CD4-positive, alpha-beta T cell treated with Interleukin-15 for 1 hour (primary cell): ENCODE measurements around the gene BTNL8.
"Not testable (repeated sequence)": the region's sequence is repeated elsewhere in the genome, so short reads cannot be mapped to it uniquely, and the experiment has no call there.

Experiments
- DNase-seq: peaks from one replicate; pipeline ENCODE4 v3.0.0-alpha.2; 2020

The BTNL8 gene

DNA sequence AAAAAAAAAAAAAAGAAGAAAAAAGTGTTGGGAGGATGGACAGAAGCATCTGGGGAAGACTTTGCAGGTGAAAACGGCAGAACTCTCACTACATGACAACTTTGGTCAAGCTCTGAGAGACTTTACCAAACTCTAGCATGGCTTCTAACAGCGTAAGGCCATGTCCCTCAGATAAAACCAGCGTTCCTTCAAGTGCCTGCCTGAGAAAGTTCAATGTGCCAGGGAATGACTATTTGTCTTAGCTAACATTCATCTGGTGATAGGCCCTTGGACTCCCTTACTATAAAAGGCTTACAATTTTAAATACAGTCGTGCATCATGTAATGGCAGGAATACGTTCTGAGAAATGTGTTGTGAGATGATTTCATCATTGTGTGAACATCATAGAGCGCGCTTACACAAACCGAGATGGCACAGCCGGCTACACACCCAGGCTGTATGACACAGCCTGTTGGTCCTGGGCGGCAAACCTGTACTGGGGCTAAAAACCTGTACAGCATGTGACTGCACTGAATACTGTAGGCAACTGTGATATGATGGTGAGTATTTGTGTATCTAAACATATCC lies 23.0 kb upstream of the BTNL8 start:
- no peak for DNase-seq

GRCh38 chr5:180885845-180886529 lies 13.0 kb upstream of the BTNL8 start:
- DNase-seq = not testable (repeated sequence)

DNA sequence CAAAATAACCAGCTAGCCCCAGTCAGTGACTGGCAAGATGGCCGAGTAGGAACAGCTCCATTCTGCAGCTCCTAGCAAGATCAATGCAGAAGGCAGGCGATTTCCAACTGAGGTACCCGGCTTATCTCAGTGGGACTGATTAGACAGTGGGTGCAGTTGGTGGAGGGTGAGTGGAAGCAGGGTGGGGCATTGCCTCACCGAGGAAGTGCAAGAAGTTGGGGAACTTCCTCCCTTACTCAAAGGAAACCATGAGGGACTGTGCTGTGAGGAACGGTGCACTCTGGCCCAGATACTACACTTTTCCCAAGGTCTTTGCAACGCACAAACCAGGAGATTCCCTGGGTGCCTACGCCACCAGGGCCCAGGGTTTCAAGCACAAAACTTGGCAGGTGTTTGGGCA lies 9.6 kb upstream of the BTNL8 start:
- no peak for DNase-seq

DNA sequence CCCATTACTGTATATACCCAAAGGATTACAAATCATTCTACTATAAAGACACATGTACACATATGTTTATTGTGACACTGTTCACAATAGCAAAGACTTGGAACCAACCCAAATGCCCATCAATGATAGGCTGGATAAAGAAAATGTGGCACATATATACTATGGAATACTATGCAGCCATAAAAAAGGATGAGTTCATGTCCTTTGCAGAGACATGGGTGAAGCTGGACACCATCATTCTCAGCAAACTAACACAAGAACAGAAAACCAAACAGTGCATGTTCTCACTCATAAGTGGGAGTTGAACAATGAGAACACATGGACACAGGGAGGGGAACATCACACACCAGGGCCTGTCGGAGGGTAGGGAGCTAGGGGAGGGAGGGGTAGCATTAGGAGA lies 3.6 kb upstream of the BTNL8 start:
- not testable (repeated sequence) for DNase-seq

DNA sequence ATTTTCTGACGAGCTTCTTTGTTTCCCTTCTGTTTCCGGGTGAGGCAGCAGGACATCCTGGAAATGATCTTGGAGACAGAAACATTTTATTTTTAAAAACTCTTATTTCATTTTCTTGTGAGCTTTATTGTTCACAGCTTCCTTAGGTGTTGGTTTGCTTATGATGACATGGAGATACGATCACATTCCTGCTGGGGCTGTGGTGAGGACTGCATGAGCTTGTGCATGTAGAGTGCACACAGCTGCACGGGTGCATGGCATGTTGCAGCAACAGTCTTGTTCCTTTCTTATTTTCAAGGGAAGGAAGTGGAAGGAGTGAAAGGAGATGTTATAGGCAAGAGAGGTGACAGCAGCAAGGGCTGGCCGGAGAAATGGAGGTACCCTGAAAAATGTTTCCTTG lies 1.2 kb downstream of the BTNL8 start:
- DNase-seq = no peak

DNA sequence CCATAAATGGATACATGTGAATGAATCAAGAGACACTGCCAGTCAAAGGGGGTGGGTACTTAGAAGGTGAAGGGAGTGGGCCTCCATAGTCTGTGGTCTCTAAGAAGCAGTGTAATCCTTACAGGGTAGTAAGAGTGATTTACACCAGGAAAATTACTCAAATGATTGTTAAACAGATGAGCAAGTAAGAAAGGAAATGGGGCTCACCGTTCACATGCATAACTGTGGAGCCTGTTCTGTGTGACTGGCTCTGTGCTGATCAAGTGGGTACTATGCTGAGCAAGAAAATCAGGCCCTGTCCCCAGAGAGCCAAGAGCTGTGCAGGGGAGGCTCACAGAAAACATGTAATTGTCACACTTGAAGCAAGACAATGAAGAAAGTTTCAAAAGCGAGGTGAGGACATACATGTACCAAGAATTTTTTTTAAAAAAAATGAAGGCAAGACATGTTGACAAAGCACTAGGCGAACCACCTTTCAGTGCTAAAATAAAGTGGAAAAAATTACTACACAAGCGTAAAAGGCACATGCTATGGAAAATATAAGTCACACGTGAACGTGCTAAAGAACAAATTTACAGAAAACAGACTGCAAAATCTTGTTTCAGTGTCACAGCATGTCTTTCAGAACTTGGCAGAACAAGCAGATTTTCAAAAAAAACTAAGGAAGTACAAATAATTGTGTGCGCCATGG lies 2.5 kb downstream of the BTNL8 start:
- no peak for DNase-seq

- DNase-seq = no peak
Measured at GRCh38 chr5:180908400-180908799, 9.4 kb downstream of the BTNL8 start.

- no peak for DNase-seq
Measured at GRCh38 chr5:180908998-180909731, 10.2 kb downstream of the BTNL8 start.

DNA sequence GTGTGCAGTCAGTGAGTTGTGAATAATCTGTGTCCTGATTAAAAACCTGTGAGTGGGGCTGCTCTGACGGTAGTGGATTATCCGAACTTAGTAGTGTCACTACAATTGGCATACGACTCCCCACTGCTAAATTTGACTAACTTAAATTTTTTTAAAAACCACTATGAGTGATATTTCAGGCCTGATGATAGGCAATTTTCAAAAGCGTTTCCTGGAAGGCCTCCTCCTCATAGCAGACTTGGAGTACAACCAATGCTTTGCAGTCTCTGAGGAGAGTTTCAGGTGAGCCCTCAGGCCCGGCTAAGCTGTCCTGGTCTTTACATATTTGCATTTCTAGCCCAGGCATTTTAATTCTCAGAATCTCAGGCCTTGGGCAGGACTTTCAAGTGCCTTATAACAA lies 10.8 kb downstream of the BTNL8 start:
- no peak for DNase-seq

- DNase-seq = no peak
Measured at GRCh38 chr5:180910182-180910581, 11.2 kb downstream of the BTNL8 start.

DNA sequence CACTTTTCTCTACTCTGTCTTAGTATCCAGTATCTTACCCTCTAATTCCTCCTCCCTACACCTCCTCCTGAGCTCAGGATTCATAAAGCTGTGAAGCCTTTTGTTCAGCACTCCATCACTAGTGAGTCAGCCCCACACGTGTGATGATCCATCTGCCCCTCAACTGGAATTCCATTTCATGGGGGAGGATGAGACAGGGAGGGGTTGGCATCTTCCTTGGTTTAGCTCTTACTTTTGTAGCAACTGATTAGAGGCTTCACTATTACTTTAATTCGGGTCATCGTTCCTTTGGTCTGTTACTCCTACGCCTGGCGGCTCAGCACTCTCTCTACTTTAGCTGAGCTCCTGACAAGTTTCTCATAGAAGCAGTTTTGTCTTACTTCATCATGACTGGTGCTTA lies 11.8 kb downstream of the BTNL8 start:
- no peak for DNase-seq

DNA sequence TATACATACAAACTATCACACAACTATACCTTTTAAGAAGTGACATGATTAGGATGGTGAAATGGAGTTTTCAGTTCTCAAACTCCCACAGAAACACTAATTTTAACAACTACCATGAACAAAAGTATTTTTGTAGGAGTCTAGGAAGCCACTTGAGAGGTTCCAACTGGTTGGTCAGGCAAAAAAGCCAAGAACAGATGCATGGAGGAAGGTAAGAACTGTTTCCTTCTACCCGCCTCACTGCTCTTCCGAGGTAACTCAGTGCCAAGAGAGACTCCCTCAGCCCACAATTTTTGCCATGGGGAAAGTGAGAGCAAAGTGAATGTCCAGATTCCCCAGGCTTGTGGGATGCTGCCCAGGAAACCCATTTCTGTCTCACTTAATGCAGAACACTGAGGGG lies 15.7 kb downstream of the BTNL8 start:
- DNase-seq = no peak

- no peak for DNase-seq
Measured at GRCh38 chr5:180915924-180916323, 17.0 kb downstream of the BTNL8 start.

DNA sequence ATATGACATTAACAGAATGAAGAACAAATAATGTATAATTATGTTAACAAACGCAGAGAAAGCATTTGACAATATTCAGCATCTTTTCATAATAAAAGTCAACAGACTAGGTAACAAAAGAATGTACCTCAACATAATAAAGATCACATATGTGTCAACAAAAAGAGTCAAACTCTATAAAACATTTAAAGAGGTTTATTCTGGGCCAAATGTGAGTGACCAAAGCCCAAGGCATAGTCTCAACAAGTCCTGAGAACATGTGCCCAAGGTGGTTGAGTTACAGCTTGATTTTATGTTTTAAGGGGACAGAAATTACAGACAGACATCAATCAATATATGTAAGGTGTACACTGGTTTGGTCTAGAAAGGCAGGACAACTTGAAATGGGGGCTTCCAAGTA lies 19.4 kb downstream of the BTNL8 start:
- DNase-seq = no peak

GRCh38 chr5:180920710-180921109 lies 21.8 kb downstream of the BTNL8 start:
- no peak for DNase-seq

- DNase-seq = no peak
Measured at GRCh38 chr5:180922932-180923331, 24.0 kb downstream of the BTNL8 start.

DNA sequence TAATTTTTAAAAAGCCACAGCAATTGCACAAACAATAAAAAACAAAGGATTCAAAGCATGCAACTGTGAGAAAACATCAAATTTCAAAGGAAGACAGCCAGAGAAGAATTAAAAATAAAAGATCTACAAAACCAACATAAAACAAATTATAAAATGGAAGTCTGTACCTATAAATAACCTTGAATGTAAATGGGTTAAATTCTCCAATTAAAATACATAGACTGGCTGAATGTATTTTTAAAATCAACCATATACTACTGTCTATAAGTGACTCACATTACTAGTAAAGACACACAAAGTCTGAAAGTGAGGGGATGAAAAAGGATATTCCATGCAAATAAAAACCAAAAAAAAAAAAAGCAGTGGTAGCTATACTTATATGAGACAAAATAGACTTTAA lies 33.7 kb downstream of the BTNL8 start:
- DNase-seq = no peak

- DNase-seq = no peak
Measured at GRCh38 chr5:180935203-180935602, 36.2 kb downstream of the BTNL8 start.

- no peak for DNase-seq
Measured at GRCh38 chr5:180938294-180938693, 39.3 kb downstream of the BTNL8 start.

DNA sequence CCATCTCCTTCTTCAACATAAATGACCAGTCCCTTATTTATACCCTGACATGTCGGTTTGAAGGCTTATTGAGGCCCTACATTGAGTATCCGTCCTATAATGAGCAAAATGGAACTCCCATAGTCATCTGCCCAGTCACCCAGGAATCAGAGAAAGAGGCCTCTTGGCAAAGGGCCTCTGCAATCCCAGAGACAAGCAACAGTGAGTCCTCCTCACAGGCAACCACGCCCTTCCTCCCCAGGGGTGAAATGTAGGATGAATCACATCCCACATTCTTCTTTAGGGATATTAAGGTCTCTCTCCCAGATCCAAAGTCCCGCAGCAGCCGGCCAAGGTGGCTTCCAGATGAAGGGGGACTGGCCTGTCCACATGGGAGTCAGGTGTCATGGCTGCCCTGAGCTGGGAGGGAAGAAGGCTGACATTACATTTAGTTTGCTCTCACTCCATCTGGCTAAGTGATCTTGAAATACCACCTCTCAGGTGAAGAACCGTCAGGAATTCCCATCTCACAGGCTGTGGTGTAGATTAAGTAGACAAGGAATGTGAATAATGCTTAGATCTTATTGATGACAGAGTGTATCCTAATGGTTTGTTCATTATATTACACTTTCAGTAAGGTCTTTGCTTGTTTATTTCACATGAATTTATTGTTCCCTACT lies 51.5 kb downstream of the BTNL8 start:
- DNase-seq = no peak

GRCh38 chr5:180959661-180960060 lies 60.7 kb downstream of the BTNL8 start:
- no peak for DNase-seq

DNA sequence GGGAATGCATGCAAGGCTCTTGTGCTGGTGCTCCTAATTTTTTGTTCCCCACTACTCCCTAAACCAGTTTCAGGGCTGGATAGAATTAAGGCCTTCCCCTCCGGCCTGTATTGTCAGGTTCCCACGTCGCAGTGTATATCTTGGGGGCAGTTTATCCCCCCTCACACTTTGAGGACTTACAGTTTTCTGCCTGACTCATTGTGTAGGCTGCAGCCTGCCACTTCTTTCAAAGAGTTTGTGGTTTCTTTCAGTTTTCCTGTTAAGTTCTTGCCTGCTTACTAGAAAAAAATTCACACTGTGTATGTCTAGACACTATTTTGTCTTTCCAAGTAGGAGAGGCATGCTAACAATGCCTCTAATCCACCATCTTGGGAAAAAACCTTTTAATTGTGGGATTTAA lies 61.2 kb downstream of the BTNL8 start:
- DNase-seq = no peak

- no peak for DNase-seq
Measured at GRCh38 chr5:180969406-180969805, 70.4 kb downstream of the BTNL8 start.
